Measurements from ENCODE around the gene MYEOV. TPM values are rescaled to one million over a fixed set of nuclear protein-coding genes. Genes with fewer than 3 reads are reported as not detected.

MYEOV gene
- total RNA-seq, 1 experiment from 2014 or later = 0.22 TPM

DNA sequence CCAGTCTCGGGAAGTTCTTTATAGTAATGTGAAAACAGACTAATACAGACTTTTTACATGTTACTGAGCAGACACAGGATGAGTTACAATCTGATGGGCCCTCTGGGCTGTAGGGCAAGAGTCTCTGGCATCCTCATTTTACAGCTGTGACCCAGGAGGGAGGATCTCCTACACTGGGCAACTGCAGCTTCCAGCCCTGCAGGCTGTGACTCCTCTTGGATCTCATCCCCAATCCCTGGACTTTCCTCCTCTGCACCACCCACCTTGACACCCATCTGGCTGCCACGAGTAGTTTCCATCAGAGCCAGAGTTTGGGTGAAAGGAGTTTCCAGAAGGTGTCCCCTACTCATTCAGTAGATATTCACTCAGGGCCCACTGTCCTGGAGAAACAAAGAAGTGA lies 48.9 kb upstream of the MYEOV start:
- Mint-ChIP-seq H3K36me3 (ENCODE audit: insufficient read depth in 1 of 3, low read depth in 3 of 3) (no peaks in the 10 kb centered on the region; a peak in 1 of 7 replicates), H3K27ac (no peak overlapping the region), H3K4me3 (no peak overlapping the region), H3K9me3 (peaks cover 0 to 2% of the 10 kb centered on the region in 2 experiments; a peak in 2 of 5 replicates), H3K4me1 (peaks cover 11 to 15% of the 10 kb centered on the region in 2 experiments), H3K27me3 (ENCODE audit: low read depth) (peaks cover 45% of the 10 kb centered on the region)
- H4K5ac ChIP-seq (ENCODE audit: insufficient read length, low read depth, low read length) = no peak overlapping the region
- no peaks in the 10 kb centered on the region for H3K79me1 ChIP-seq (ENCODE audit: insufficient read depth, low read depth, low read length, poor library complexity, severe bottlenecking)
- H4K8ac ChIP-seq (replicated peaks; ENCODE audit: insufficient read length, low read depth, low read length) = no peak overlapping the region
- H3K79me2 ChIP-seq (ENCODE audit: insufficient read depth, low read length) = no peaks in the 10 kb centered on the region
- H3K9ac ChIP-seq (ENCODE audit: extremely low read depth, insufficient read length, low read length) = no peak overlapping the region
- no peaks in the 10 kb centered on the region; the same call in 1 of the 2 replicates for H3K27me3 ChIP-seq (ENCODE audit: insufficient read depth, low read length)
- no peak overlapping the region for H3K4ac ChIP-seq (ENCODE audit: low read depth, low read length)
- no peak overlapping the region for H3T11ph ChIP-seq (ENCODE audit: low read length)
- H2BK120ac ChIP-seq (ENCODE audit: low read depth, low read length, poor library complexity, severe bottlenecking) = no peak overlapping the region
- H2BK12ac ChIP-seq (ENCODE audit: insufficient read length, low read depth, low read length) = no peak overlapping the region
- no peak overlapping the region for H2BK15ac ChIP-seq (ENCODE audit: low read depth, low read length)
- no peaks in the 10 kb centered on the region for H3K9me3 ChIP-seq (ENCODE audit: control insufficient read depth, low read depth, low read length)
- no peak overlapping the region for H3K18ac ChIP-seq (ENCODE audit: insufficient read length, low read depth, low read length)
- H2AFZ ChIP-seq (ENCODE audit: low read length) = no peak overlapping the region
- no peaks in the 10 kb centered on the region for H3K23me2 ChIP-seq (ENCODE audit: insufficient read length, low read depth, low read length, poor library complexity, severe bottlenecking)
- no peak overlapping the region for H2BK20ac ChIP-seq (ENCODE audit: low read depth, low read length, poor library complexity, severe bottlenecking)
- H4K20me1 ChIP-seq (ENCODE audit: control insufficient read depth, insufficient read depth, insufficient read length) = no peaks in the 10 kb centered on the region
- H4K91ac ChIP-seq (ENCODE audit: insufficient read length, low read depth, low read length) = no peak overlapping the region
- H2AK5ac ChIP-seq (ENCODE audit: insufficient read length, low read length) = no peak overlapping the region
- H3K4me1 ChIP-seq (ENCODE audit: insufficient read depth, low read length) = no peaks in the 10 kb centered on the region; the same call in 1 of the 2 replicates
- no peak overlapping the region for H3K27ac ChIP-seq (ENCODE audit: insufficient read length, low read depth, low read length)
- no peak overlapping the region for H2BK5ac ChIP-seq (ENCODE audit: insufficient read length, low read length)
- no peak overlapping the region for H3K23ac ChIP-seq (ENCODE audit: insufficient read length, low read depth, low read length)
- no peak overlapping the region for H3K14ac ChIP-seq (ENCODE audit: insufficient read depth, low read length)
- peak; percentile 0 for DNase-seq
- no peak overlapping the region for H3K4me2 ChIP-seq (ENCODE audit: insufficient read depth, insufficient read length, low read length)
- no peak for TF ChIP-seq CTCF (conservative IDR thresholded peaks at IDR 0.05)
- WGBS (ENCODE audit: extremely low coverage, insufficient read length, low lambda C conversion rate) = no CpG with 5 or more reads among the region's 2 CpGs
- no peak overlapping the region for H3K56ac ChIP-seq (ENCODE audit: insufficient read length, low read depth, low read length)

Data from H9 (cell line).